ENCODE data around the gene MEGF11.

MEGF11 gene

DNA sequence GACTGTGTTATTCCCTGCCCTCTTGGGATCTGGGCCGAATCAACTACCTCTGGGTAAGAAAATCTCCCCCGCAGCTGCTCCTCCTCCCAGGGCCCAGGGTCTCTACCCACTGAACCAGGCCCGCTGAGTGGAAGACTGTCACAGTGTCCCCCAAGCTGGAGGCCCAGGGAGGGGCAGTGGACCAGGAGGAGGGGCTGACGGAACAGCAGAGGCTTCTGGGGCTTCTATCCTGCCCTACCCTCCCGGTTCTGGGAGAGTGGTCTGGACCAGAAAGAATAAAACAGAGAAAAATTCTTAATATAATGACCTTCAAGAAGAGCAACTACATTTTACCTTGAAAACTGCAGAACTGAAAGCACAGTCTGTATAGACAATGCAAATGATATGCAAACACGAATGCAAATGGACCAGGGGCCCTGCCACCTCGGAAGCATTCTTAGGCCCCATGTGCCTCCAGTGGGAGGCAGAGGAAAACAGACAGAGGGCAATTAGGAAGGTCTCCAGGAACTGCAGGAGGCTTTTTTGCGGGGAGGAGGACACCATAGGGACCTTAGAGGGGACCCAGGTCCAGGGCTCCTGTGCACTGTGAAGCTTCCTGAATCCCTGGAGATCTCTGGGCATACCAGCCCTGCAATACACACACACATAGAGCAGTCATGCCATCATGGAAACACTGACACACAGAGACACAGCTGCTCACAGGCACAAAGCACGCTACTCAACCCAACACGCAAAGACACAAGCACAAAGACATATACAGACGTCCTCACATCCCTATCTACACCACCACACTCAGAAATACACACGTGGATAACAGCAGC is 12.3 kb downstream of the MEGF11 start:
- Histone ChIP-seq H2AFZ (ENCODE audit: low read depth, low read length, severe bottlenecking) (no peak overlapping the region), H4K20me1 (ENCODE audit: low read depth, low read length) (no peaks in the 10 kb centered on the region), H3K27me3 (ENCODE audit: low read length) (no peaks in the 10 kb centered on the region), H3K9me3 (ENCODE audit: insufficient read depth, low read length) (no peaks in the 10 kb centered on the region), H3K4me3 (ENCODE audit: insufficient read depth, low read length, poor library complexity, severe bottlenecking) (no peak overlapping the region), H3K9me2 (replicated peaks; ENCODE audit: insufficient read depth, low read length) (no peaks in the 10 kb centered on the region), H3F3A (ENCODE audit: insufficient read depth) (no peaks in the 10 kb centered on the region), H3K27ac (ENCODE audit: low read depth, low read length) (no peak overlapping the region), H3K9ac (ENCODE audit: low read length) (no peak overlapping the region), H3K79me2 (ENCODE audit: insufficient read depth, low read length) (no peaks in the 10 kb centered on the region), H3K4me2 (ENCODE audit: low read depth, low read length, poor library complexity, severe bottlenecking) (no peak overlapping the region), H3K36me3 (ENCODE audit: low read length) (no peaks in the 10 kb centered on the region)
- TF ChIP-seq, protein P1, sequence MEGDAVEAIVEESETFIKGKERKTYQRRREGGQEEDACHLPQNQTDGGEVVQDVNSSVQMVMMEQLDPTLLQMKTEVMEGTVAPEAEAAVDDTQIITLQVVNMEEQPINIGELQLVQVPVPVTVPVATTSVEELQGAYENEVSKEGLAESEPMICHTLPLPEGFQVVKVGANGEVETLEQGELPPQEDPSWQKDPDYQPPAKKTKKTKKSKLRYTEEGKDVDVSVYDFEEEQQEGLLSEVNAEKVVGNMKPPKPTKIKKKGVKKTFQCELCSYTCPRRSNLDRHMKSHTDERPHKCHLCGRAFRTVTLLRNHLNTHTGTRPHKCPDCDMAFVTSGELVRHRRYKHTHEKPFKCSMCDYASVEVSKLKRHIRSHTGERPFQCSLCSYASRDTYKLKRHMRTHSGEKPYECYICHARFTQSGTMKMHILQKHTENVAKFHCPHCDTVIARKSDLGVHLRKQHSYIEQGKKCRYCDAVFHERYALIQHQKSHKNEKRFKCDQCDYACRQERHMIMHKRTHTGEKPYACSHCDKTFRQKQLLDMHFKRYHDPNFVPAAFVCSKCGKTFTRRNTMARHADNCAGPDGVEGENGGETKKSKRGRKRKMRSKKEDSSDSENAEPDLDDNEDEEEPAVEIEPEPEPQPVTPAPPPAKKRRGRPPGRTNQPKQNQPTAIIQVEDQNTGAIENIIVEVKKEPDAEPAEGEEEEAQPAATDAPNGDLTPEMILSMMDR (IDR thresholded peaks at IDR 0.05; ENCODE audit: insufficient read depth, low read length, poor library complexity, severe bottlenecking): no peak
- TF ChIP-seq EZH2phosphoT487 (conservative IDR thresholded peaks at IDR 0.05; ENCODE audit: low read length): no peak

- Histone ChIP-seq H3K9me3 (ENCODE audit: insufficient read depth, low read length) (no peaks in the 10 kb centered on the region), H3K79me2 (ENCODE audit: insufficient read depth, low read length) (no peaks in the 10 kb centered on the region), H3K27ac (ENCODE audit: low read depth, low read length) (no peak overlapping the region), H3K36me3 (ENCODE audit: low read length) (no peaks in the 10 kb centered on the region), H3F3A (ENCODE audit: insufficient read depth) (no peaks in the 10 kb centered on the region), H3K4me2 (ENCODE audit: low read depth, low read length, poor library complexity, severe bottlenecking) (no peak overlapping the region), H3K9ac (ENCODE audit: low read length) (no peak overlapping the region), H3K4me3 (ENCODE audit: insufficient read depth, low read length, poor library complexity, severe bottlenecking) (no peak overlapping the region), H2AFZ (ENCODE audit: low read depth, low read length, severe bottlenecking) (no peak overlapping the region), H3K9me2 (replicated peaks; ENCODE audit: insufficient read depth, low read length) (no peaks in the 10 kb centered on the region), H3K27me3 (ENCODE audit: low read length) (no peaks in the 10 kb centered on the region), H4K20me1 (ENCODE audit: low read depth, low read length) (no peaks in the 10 kb centered on the region)
- TF ChIP-seq EZH2phosphoT487 (conservative IDR thresholded peaks at IDR 0.05; ENCODE audit: low read length): no peak
- TF ChIP-seq, protein P1 (IDR thresholded peaks at IDR 0.05; ENCODE audit: insufficient read depth, low read length, poor library complexity, severe bottlenecking): no peak
These were observed 13.2 kb downstream of the MEGF11 start for GRCh38 chr15:66240240-66240794.

DNA sequence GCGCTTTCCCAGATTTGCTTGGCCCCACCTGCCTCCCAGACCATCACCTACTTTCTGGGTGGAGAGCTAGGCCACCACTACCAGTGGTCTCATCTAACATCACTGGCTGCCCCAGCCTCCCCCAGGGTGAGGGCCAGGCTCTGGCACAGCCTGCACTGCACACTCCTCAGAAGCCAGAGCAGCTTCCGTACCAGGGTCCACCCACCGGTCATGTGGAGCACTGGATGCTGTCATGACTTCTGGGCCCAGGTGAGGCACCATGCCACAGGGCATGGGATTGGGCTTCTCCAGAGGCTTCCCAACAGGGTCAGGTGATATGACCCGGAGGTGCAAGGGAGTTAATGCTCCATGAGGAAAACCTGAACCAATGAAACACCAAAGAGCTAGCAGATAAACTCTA is 14.0 kb downstream of the MEGF11 start:
- H2AFZ ChIP-seq (ENCODE audit: low read depth, low read length, severe bottlenecking): no peak overlapping the region
- H3K4me3 ChIP-seq (ENCODE audit: insufficient read depth, low read length, poor library complexity, severe bottlenecking): no peak overlapping the region
- H3F3A ChIP-seq (ENCODE audit: insufficient read depth): no peaks in the 10 kb centered on the region
- H3K9me2 ChIP-seq (replicated peaks; ENCODE audit: insufficient read depth, low read length): no peaks in the 10 kb centered on the region
- H4K20me1 ChIP-seq (ENCODE audit: low read depth, low read length): no peaks in the 10 kb centered on the region
- H3K36me3 ChIP-seq (ENCODE audit: low read length): no peaks in the 10 kb centered on the region
- H3K79me2 ChIP-seq (ENCODE audit: insufficient read depth, low read length): no peaks in the 10 kb centered on the region
- no peak overlapping the region for H3K27ac ChIP-seq (ENCODE audit: low read depth, low read length)
- H3K4me2 ChIP-seq (ENCODE audit: low read depth, low read length, poor library complexity, severe bottlenecking): no peak overlapping the region
- no peak overlapping the region for H3K9ac ChIP-seq (ENCODE audit: low read length)
- H3K9me3 ChIP-seq (ENCODE audit: insufficient read depth, low read length): no peaks in the 10 kb centered on the region
- H3K27me3 ChIP-seq (ENCODE audit: low read length): no peaks in the 10 kb centered on the region
- TF ChIP-seq, protein P1 (IDR thresholded peaks at IDR 0.05; ENCODE audit: insufficient read depth, low read length, poor library complexity, severe bottlenecking): no peak
- no peak for TF ChIP-seq EZH2phosphoT487 (conservative IDR thresholded peaks at IDR 0.05; ENCODE audit: low read length)
